Keratinocyte (primary cell): Measurements from ENCODE around the gene SLC2A9. TPM values are rescaled to one million over a fixed set of nuclear protein-coding genes. Genes with fewer than 3 reads are reported as not detected.
"Not testable (repeated sequence)": the region's sequence is repeated elsewhere in the genome, so short reads cannot be mapped to it uniquely, and the experiment has no call there.

Experiments
- DNase-seq: peaks from one replicate; pipeline ENCODE4 v3.0.0-alpha.2; 2011; ENCODE audit warnings: low read depth, missing footprints, low spot score
- FAIRE-seq: peaks from 2 replicates; lab custom pipeline; 2011; peaks lifted over from hg19 to GRCh38; lab: Jason Lieb, UNC
- H2AFZ ChIP-seq: 2 replicates; pipeline ENCODE4 v1.6.0; 2012; ENCODE audit warnings: low read length, control low read depth, inconsistent platforms; ENCODE audit not compliant: control insufficient read depth
- H3K27ac ChIP-seq: 2 replicates; pipeline ENCODE4 v1.5.1; 2011; ENCODE audit warnings: low read length; ENCODE audit not compliant: control insufficient read depth, insufficient read depth
- H3K27me3 ChIP-seq: 3 replicates; pipeline ENCODE4 v1.6.0; 2011; ENCODE audit warnings: low read length; ENCODE audit not compliant: control insufficient read depth, insufficient read depth; ENCODE audit errors: extremely low read depth
- H3K36me3 ChIP-seq, 2 experiments: 2 replicates in 1 of 2; 3 replicates in 1 of 2; pipeline ENCODE4 v1.5.1; 2011; ENCODE audit warnings: low read length in 2 of 2, mild to moderate bottlenecking in 1 of 2; ENCODE audit not compliant: control insufficient read depth in 2 of 2, insufficient read depth in 2 of 2; ENCODE audit errors: extremely low read depth in 1 of 2
- H3K4me1 ChIP-seq: 3 replicates; pipeline ENCODE4 v1.5.1; 2011; ENCODE audit warnings: low read length; ENCODE audit not compliant: control insufficient read depth, insufficient read depth; ENCODE audit errors: extremely low read depth
- H3K4me2 ChIP-seq: 3 replicates; pipeline ENCODE4 v1.6.0; 2011; ENCODE audit warnings: low read depth, low read length; ENCODE audit not compliant: control insufficient read depth, insufficient read depth; ENCODE audit errors: extremely low read depth
- H3K4me3 ChIP-seq, 3 experiments: fragments of 200-600 bp in 1 of 3; sonication (generic) in 1 of 3; 2 replicates in 2 of 3; 3 replicates in 1 of 3; pipeline ENCODE4 v1.5.1; 2011 to 2016; ENCODE audit warnings: low read length in 3 of 3, mild to moderate bottlenecking in 3 of 3, control low read depth in 2 of 3, inconsistent platforms in 1 of 3, low read depth in 1 of 3, mixed read lengths in 1 of 3, mixed run types in 1 of 3, moderate library complexity in 1 of 3; ENCODE audit not compliant: control insufficient read depth in 2 of 3, insufficient read depth in 2 of 3; ENCODE audit errors: extremely low read depth in 1 of 3
- H3K79me2 ChIP-seq: 2 replicates; pipeline ENCODE4 v1.6.0; 2012; ENCODE audit warnings: low read length; ENCODE audit not compliant: control insufficient read depth, insufficient read depth
- H3K9ac ChIP-seq: 3 replicates; pipeline ENCODE4 v1.6.0; 2011; ENCODE audit warnings: low read length; ENCODE audit not compliant: control insufficient read depth, insufficient read depth; ENCODE audit errors: extremely low read depth
- H3K9me1 ChIP-seq: 3 replicates; pipeline ENCODE4 v1.6.0; 2011; ENCODE audit warnings: low read length; ENCODE audit not compliant: control insufficient read depth, insufficient read depth; ENCODE audit errors: extremely low read depth
- H3K9me3 ChIP-seq: 2 replicates; pipeline ENCODE4 v1.5.1; 2012; ENCODE audit warnings: low read depth, low read length; ENCODE audit not compliant: control insufficient read depth
- H4K20me1 ChIP-seq: 3 replicates; pipeline ENCODE4 v1.6.0; 2011; ENCODE audit warnings: low read length; ENCODE audit not compliant: control insufficient read depth, insufficient read depth; ENCODE audit errors: extremely low read depth
- CTCF ChIP-seq, 3 experiments: IDR thresholded peaks in 1 of 3; conservative IDR thresholded peaks in 1 of 3; optimal IDR thresholded peaks in 1 of 3; 2 replicates in 2 of 3; 3 replicates in 1 of 3; pipeline versions ENCODE3 to v1.5.1; 2011; ENCODE audit warnings: low read length in 3 of 3, mild to moderate bottlenecking in 3 of 3, moderate library complexity in 2 of 3, control low read depth in 1 of 3, inconsistent platforms in 1 of 3; ENCODE audit not compliant: insufficient read depth in 2 of 3; ENCODE audit errors: extremely low read depth in 1 of 3
- EZH2 ChIP-seq: IDR thresholded peaks from one replicate; pipeline ENCODE4 v1.6.1; 2012; ENCODE audit warnings: inconsistent platforms, mild to moderate bottlenecking, low read length, moderate library complexity
- dilution Hi-C: fragments of 300-500 bp; cut with MboI; formaldehyde crosslinking; loops from one replicate; pipeline ENCODE4 v1.7.0; 2020; ENCODE audit warnings: low sequenced_read_pairs; ENCODE audit not compliant: extremely low pct_ligation_motif_present
- polyA plus RNA-seq, 5 experiments: library from polyadenylated mRNA; depleted of rRNA in 3 of 5; stranded (reverse) in 3 of 5; stranded (forward) in 1 of 5; unstranded in 1 of 5; fragments of >200 nt; gene quantifications; 1 replicate in 1 of 5; 2 replicates in 3 of 5; 3 replicates in 1 of 5; pipeline versions ENCODE4 v1.2.1 to v1.2.3, GENCODE V29; 2011 to 2012; ENCODE audit warnings: missing spikeins in 2 of 5, low read depth in 1 of 5, low replicate concordance in 1 of 5

Gene SLC2A9
- polyA plus RNA-seq, 1 donor (not counting 4 experiments of a cell fraction or from before 2014, with no cell fraction given), result 37.3 TPM

- Histone ChIP-seq H3K4me3 (no peak overlapping the region), H3K36me3 (peaks cover 0 to 2% of the 10 kb centered on the region in 2 experiments), H2AFZ (no peak overlapping the region), H3K27ac (no peak overlapping the region), H3K4me2 (no peak overlapping the region), H4K20me1 (no peaks in the 10 kb centered on the region), H3K79me2 (no peaks in the 10 kb centered on the region), H3K4me1 (no peaks in the 10 kb centered on the region), H3K9me1 (no peaks in the 10 kb centered on the region), H3K27me3 (no peaks in the 10 kb centered on the region), H3K9me3 (no peaks in the 10 kb centered on the region), H3K9ac (no peak overlapping the region)
- no peak for DNase-seq
- FAIRE-seq, result no peak
- dilution Hi-C loops, result no loop called here
- TF ChIP-seq EZH2 (no peak), CTCF (optimal IDR thresholded peaks at IDR 0.05 in 1 of 3, IDR thresholded peaks at IDR 0.05 in 1 of 3, conservative IDR thresholded peaks at IDR 0.05 in 1 of 3; ENCODE audit: extremely low read depth in 1 of 3, insufficient read depth in 2 of 3, low read length in 3 of 3) (peak in 1 of 3 experiments; percentile 8)
Measured at GRCh38 chr4:9804918-9805317, 216.4 kb downstream of the SLC2A9 start.

- H4K20me1 ChIP-seq, result no peaks in the 10 kb centered on the region
- no peak overlapping the region for H3K27ac ChIP-seq
- no peak for TF ChIP-seq EZH2
- no peak for TF ChIP-seq CTCF (optimal IDR thresholded peaks at IDR 0.05 in 1 of 3, IDR thresholded peaks at IDR 0.05 in 1 of 3, conservative IDR thresholded peaks at IDR 0.05 in 1 of 3; ENCODE audit: extremely low read depth in 1 of 3, insufficient read depth in 2 of 3, low read length in 3 of 3)
- no peak for DNase-seq
- no peaks in the 10 kb centered on the region for H3K9me3 ChIP-seq
- H3K9ac ChIP-seq, result no peak overlapping the region
- dilution Hi-C loops, result no loop called here
- H3K27me3 ChIP-seq, result no peaks in the 10 kb centered on the region
- peaks cover 2% of the 10 kb centered on the region for H3K9me1 ChIP-seq
- no peak overlapping the region for H2AFZ ChIP-seq
- no peak overlapping the region for H3K4me2 ChIP-seq
- no peak overlapping the region for H3K4me3 ChIP-seq
- H3K79me2 ChIP-seq, result no peaks in the 10 kb centered on the region
- no peaks in the 10 kb centered on the region for H3K4me1 ChIP-seq
- no peak for FAIRE-seq
- H3K36me3 ChIP-seq, result no peaks in the 10 kb centered on the region
Measured at GRCh38 chr4:9800848-9801247, 220.4 kb downstream of the SLC2A9 start.

GRCh38 chr4:9796641-9797040 is 224.7 kb downstream of the SLC2A9 start:
- H3K4me1 ChIP-seq, H4K20me1 ChIP-seq, H3K9me1 ChIP-seq, H3K36me3 ChIP-seq, H3K4me3 ChIP-seq, H3K9me3 ChIP-seq, H3K4me2 ChIP-seq, H2AFZ ChIP-seq, H3K27ac ChIP-seq, DNase-seq, FAIRE-seq, H3K27me3 ChIP-seq, H3K79me2 ChIP-seq, H3K9ac ChIP-seq, dilution Hi-C loops: not testable (repeated sequence)
